A204.1 (cell line): ENCODE measurements around the gene GRIP1.
"Not testable (repeated sequence)": the region's sequence is repeated elsewhere in the genome, so short reads cannot be mapped to it uniquely, and the experiment has no call there.

Experiments
- FAIRE-seq: peaks from 2 replicates; lab custom pipeline; 2012; peaks lifted over from hg19 to GRCh38; lab: Jason Lieb, UNC

GRIP1 gene

GRCh38 chr12:66320996-66321395 is 357.9 kb downstream of the GRIP1 start:
- FAIRE-seq, result no peak

- FAIRE-seq, result no peak
These were observed 359.5 kb downstream of the GRIP1 start for GRCh38 chr12:66319266-66319954.

- no peak for FAIRE-seq
These were observed 364.6 kb downstream of the GRIP1 start for GRCh38 chr12:66314278-66314677.

- FAIRE-seq, result no peak
These were observed 366.7 kb downstream of the GRIP1 start for GRCh38 chr12:66312189-66312588.

- FAIRE-seq, result no peak
These were observed 369.3 kb downstream of the GRIP1 start for GRCh38 chr12:66309606-66310005.

- FAIRE-seq, result no peak
These were observed 374.5 kb downstream of the GRIP1 start for GRCh38 chr12:66304296-66304900.

- FAIRE-seq, result not testable (repeated sequence)
These were observed 375.5 kb downstream of the GRIP1 start for GRCh38 chr12:66303316-66303804.

- FAIRE-seq, result no peak
These were observed 376.1 kb downstream of the GRIP1 start for GRCh38 chr12:66302827-66303169.

- FAIRE-seq, result peak; percentile 98
These were observed 376.7 kb downstream of the GRIP1 start, which contains the start of gene HELB for GRCh38 chr12:66301944-66302826. Gene HELB (plus strand): TSS chr12:66302493. CDS start chr12:66302604, 111 bp downstream.

GRCh38 chr12:66297923-66298322 is 381.0 kb downstream of the GRIP1 start:
- FAIRE-seq, result no peak
